Brain microvascular endothelial cell (primary cell): ENCODE measurements around the gene APOLD1.

Experiments
- DNase-seq: peaks from one replicate; pipeline ENCODE4 v3.0.0-alpha.2; 2020
- H3K27ac ChIP-seq: fragments of 250-450 bp; sonication (Bioruptor Pico); 2 replicates; pipeline ENCODE4 v1.5.1; 2020; ENCODE audit warnings: mild to moderate bottlenecking, moderate library complexity
- H3K27me3 ChIP-seq: fragments of 250-450 bp; sonication (Bioruptor Pico); replicated peaks from 2 replicates; pipeline ENCODE4 v1.5.1; 2020; ENCODE audit warnings: mild to moderate bottlenecking
- H3K36me3 ChIP-seq: fragments of 250-450 bp; sonication (Bioruptor Pico); replicated peaks from 2 replicates; pipeline ENCODE4 v1.5.1; 2020; ENCODE audit warnings: mild to moderate bottlenecking
- H3K4me3 ChIP-seq: 2 replicates; pipeline ENCODE4 v1.5.1; 2011; ENCODE audit warnings: low read depth, mild to moderate bottlenecking, control low read depth, low read length, moderate library complexity
- CTCF ChIP-seq: IDR thresholded peaks from 2 replicates; pipeline ENCODE4 v1.5.1; 2011; ENCODE audit warnings: low read depth, mild to moderate bottlenecking, moderate library complexity, low read length, control low read depth, inconsistent platforms; ENCODE audit errors: missing control alignments
- in situ Hi-C: cut with HindIII; loops from 2 replicates; pipeline ENCODE4 v1.10.0; 2017; ENCODE audit warnings: low sequenced_read_pairs, low pct_ligation_motif_present

APOLD1 gene

GRCh38 chr12:12759234-12759915 lies 26.1 kb upstream of the APOLD1 start:
- H3K4me3 ChIP-seq, result no peak overlapping the region
- TF ChIP-seq CTCF, result no peak
- no peak for DNase-seq
- in situ Hi-C loops, result no loop called here
- no peaks in the 10 kb centered on the region for H3K27me3 ChIP-seq
- peak overlapping the region; percentile 93 for H3K27ac ChIP-seq
- no peaks in the 10 kb centered on the region for H3K36me3 ChIP-seq

- Histone ChIP-seq H3K27me3 (no peaks in the 10 kb centered on the region), H3K36me3 (no peaks in the 10 kb centered on the region), H3K27ac (no peak overlapping the region), H3K4me3 (no peak overlapping the region)
- no peak for TF ChIP-seq CTCF
- in situ Hi-C loops, result no loop called here
- no peak for DNase-seq
Measured at GRCh38 chr12:12764824-12765223, 20.6 kb upstream of the APOLD1 start.

GRCh38 chr12:12770262-12770661 lies 15.2 kb upstream of the APOLD1 start:
- H3K27me3 ChIP-seq, result no peaks in the 10 kb centered on the region
- no peak for DNase-seq
- H3K27ac ChIP-seq, result no peak overlapping the region
- in situ Hi-C loops, result no loop called here
- H3K36me3 ChIP-seq, result no peaks in the 10 kb centered on the region
- TF ChIP-seq CTCF, result no peak
- no peak overlapping the region for H3K4me3 ChIP-seq

- in situ Hi-C loops, result no loop called here
- TF ChIP-seq CTCF, result no peak
- Histone ChIP-seq H3K4me3 (no peak overlapping the region), H3K27ac (no peak overlapping the region), H3K27me3 (no peaks in the 10 kb centered on the region), H3K36me3 (no peaks in the 10 kb centered on the region)
- DNase-seq, result no peak
Measured at GRCh38 chr12:12774791-12775190, 10.7 kb upstream of the APOLD1 start.

GRCh38 chr12:12776261-12776660 lies 9.2 kb upstream of the APOLD1 start:
- no peak for DNase-seq
- no peak for TF ChIP-seq CTCF
- Histone ChIP-seq H3K27ac (no peak overlapping the region), H3K36me3 (no peaks in the 10 kb centered on the region), H3K27me3 (no peaks in the 10 kb centered on the region), H3K4me3 (no peak overlapping the region)
- in situ Hi-C loops, result no loop called here

- Histone ChIP-seq H3K4me3 (no peak overlapping the region), H3K36me3 (no peaks in the 10 kb centered on the region), H3K27ac (no peak overlapping the region), H3K27me3 (no peaks in the 10 kb centered on the region)
- in situ Hi-C loops, result no loop called here
- DNase-seq, result no peak
- no peak for TF ChIP-seq CTCF
Measured at GRCh38 chr12:12777092-12777491, 8.4 kb upstream of the APOLD1 start.
